Raji (cell line): ENCODE data around the gene TMEM121.

Experiments used
- POLR2A ChIP-seq: IDR thresholded peaks from 2 replicates; pipeline ENCODE4 v1.6.1; 2011; ENCODE audit warnings: low read depth, low read length, control low read depth; ENCODE audit not compliant: insufficient read depth

TMEM121 gene

DNA sequence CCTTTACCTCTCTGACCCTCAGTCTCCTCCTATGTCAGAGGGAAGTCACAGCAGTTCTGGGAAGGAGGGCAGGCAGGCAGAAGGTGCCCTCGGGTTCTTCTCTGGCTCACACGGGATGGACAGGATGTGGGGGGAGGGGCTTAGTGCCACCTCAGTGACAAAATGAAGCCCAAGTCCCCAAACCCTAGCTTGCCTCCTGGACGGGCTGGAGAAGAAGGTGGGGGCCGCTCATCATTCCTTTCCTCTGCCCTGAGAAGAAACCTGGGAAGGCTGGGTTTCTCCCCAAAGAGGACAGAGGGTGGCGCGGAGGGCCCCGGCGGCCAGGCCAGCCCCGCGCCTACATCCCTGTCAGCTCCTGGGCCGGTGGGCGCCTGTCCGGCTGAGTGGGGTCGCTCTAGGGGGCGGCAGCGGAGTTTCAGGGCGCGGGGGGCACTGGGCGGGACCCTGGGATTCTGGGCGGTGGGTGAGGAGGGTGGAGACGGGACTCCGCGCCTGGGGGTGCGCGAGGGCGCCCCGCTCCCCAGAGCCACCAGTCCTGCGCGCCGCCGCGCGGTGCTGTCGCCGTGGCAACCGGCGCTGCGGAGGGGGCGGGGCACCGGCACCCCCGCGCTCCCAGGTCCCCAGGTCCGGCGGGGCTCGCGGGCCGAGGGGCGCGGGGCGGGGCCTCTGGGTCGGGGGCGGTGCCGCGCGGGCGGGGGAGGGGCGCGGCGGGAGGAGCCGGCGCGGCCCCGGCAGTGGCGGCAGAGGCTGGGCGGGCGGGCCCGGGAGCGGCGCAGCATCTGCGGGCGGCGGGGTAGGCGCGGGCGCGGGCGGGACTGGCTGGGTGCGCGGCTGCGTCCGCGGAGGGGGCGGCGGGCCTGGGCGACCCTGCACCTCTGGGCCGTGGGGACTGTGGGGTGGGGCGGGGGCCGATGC is at the start of gene TMEM121:
TMEM121 (plus strand) TSS at position 723 of the 915 bp plus-strand sequence. CDS start 2,252 bp downstream, outside the sequence.
- TF ChIP-seq POLR2A: no peak

DNA sequence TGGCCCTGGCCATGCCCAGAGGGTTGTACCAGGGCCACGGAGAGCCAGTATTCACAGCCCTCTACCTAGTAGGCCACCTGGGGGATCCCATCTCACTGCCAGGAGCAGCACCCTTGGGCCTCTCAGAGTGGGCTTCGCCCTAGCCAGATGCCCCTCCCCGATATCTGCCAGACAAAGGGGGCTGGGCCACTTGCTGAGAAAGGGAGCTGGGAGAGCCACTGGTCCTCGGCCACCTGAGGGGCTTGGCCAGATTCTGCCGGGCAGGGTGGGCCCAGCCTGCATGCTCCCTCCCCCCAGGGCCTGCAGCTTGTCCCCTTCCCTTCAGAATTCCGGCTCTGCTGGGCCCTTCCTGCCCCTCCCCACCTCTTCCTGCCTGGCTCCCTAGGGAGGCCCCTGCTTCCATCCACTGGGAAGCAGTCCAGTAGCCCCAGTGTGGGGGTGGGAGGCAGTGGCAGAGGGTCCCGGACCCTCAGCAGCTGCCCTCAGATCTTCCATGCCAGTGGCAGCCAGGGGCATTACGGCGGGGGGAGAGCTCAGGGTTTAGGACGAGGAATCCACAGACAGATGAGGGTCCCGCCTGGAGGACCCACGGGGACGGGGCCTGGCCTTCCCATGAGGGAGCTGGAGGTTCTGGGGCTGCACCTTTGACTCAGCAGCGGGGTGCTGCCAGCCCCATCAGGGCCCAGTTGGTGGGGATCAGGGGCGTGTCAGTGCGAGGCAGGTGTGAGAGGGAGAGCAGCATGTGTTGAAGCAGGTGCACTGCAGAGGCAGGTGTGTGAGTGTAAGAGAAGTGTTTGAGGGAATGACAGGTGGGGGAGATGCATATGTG is 49.3 kb upstream of the TMEM121 start:
- no peak for TF ChIP-seq POLR2A

DNA sequence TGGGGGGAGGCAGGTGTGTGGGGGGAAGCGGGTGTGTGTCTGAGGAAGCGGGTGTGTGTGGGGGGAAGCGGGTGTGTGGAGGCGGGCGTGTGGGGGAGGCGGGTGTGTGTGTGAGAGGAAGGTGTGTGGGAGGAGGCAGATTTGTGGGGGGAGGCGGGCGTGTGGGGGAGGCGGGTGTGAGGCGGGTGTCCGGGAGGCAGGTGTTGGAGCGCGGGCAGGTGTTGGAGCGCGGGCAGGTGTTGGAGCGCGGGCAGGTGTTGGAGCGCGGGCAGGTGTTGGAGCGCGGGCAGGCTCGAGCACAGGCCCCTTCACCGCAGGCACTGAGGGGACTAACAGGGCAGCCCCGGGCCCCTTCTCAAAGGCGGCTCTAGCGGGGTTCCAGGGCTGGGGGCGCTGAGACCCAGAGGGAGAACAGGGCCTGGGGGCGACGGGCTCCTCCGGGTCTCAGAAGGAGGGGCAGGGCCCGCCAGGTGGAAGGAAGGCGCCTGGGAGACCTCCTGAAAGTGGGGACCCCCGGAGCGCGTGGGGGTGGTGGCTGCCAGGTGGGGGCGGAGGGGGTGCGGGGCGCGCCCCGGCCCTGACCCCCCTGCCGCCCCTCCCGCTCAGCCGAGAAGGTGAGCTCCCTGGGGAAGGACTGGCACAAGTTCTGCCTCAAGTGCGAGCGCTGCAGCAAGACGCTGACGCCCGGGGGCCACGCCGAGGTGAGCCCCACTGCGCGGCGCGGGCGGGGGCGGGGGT is 48.6 kb upstream of the TMEM121 start:
- TF ChIP-seq POLR2A: no peak

DNA sequence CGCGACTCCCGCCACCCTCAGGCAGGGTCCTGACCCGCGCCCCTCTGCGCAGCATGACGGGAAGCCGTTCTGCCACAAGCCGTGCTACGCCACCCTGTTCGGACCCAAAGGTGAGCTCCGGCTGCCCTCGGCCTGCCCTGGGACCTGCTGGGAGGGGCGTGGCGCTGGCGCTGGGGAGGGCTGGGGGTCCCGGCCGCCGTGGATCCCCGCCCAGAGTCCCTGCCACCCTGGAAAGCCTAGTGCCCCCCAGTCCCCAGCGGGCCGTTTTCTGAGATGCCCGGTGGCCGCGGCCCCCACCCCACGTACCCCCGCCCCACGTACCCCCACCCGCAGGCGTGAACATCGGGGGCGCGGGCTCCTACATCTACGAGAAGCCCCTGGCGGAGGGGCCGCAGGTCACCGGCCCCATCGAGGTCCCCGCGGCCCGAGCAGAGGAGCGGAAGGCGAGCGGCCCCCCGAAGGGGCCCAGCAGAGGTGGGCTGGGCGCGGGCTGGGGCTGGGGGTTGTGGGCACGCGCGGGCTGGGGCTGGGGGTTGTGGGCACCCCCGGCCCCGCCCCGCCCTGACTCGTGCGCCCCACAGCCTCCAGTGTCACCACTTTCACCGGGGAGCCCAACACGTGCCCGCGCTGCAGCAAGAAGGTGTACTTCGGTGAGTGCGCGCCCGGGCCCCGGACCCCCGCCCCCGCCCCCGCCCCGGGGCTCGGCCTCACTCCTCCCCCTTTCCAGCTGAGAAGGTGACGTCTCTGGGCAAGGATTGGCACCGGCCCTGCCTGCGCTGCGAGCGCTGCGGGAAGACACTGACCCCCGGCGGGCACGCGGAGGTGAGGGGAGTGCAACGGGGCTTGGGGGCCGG is 47.8 kb upstream of the TMEM121 start:
- no peak for TF ChIP-seq POLR2A

DNA sequence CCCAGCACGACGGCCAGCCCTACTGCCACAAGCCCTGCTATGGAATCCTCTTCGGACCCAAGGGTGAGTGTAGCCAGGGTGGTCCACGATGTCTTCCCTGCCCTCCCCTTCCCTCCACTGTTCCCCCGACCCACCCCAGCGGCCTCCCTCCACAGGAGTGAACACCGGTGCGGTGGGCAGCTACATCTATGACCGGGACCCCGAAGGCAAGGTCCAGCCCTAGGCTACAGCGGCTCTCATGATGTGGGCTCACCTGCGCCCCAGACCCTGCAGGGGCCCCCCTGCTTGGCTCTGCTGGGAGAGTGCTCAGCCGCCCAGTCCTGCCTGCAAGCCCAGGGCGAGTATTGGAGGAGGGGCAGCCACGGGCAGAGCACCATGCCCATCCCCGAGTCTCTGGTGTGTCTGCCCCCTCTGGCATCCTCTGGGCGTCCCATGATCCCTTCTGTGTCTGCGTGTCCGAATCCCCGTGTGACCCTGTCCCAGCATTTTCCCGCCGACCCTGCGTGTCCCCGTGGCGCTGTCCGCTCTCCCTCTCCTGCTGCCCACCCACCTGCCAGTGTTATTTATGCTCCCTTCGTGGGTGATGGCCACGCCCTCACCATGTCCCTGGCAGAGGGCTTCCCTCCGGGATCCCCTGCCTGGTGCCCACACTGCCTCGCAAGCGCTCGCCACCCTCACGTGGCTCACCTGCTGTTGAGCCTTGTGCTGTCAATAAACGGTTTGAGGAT is 46.8 kb upstream of the TMEM121 start:
- no peak for TF ChIP-seq POLR2A

DNA sequence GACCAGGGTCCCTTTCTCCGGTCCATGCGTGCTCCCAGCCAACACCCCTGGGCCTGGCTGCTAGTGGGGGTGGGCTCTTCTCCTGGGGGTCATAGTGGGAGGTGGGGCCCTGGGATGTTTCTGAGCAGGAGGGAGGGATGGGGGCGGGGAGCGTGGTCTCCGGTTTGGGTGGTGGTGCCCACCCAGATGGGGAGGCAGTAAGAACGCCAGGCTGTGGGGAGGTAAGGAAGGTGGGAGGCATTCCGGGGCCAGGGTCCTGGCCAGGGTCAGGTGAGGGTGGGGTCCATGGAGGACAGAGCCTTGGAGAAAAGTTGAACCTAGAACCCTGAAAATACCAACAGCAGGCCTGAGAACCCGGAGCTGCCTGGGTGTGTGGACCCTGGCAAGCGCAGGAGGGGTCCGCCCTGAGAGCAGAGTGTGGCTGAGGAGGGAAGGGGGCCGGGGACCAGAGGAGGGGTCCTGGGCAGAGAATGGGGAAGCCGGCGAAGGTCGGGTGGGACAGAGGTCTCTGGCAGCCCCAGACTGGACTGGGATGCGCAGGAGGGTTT is 46.1 kb upstream of the TMEM121 start:
- TF ChIP-seq POLR2A: no peak

DNA sequence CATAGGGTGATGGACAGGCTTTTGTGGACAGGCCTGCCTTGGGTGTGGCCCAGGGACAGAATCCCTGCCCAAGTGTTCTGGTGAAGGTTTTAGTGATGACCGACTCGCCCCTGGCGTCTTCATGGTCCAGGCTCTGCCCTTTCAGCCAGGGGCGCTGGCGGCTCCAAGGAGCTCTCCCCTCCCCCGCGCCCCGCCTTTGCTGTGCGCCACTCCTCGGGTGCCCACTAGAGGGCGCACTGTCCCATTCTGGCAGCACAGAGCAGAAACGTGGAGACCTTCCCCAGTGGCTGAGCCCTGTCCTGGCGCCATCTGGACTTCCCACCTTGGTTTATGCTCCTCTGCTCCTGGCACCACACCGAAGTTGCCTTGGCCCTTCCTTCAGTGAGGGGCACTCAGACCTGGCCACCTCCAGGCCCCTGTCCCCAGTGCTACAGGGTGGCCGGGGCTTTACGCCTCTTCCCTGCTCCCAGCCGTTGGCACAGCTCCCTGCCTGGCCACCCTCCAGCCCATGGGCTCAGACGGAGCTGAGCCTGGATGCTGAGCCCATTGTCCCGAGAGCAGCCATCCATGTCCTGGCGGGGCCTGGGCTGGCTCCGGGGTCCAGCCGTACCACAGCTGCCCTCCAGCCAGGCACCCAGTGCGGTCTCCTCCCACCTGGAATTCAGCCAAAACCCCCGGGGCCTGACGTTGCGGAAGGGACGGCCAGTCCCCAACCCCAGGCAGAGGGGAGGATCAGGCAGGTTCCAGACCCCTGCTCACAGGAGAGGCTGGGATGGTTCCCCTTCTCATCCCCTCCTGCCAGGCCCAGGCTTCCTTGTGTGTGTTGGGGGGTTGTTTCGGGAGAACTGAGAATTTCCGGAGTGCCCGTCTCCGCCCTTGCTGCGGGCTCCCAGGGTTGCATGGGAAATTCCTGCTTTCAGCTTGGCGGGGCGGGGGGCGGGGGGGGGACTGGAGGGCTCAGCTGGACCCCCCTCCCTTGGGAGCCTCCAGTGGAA is 45.3 kb upstream of the TMEM121 start:
- peak; percentile 59 for TF ChIP-seq POLR2A

DNA sequence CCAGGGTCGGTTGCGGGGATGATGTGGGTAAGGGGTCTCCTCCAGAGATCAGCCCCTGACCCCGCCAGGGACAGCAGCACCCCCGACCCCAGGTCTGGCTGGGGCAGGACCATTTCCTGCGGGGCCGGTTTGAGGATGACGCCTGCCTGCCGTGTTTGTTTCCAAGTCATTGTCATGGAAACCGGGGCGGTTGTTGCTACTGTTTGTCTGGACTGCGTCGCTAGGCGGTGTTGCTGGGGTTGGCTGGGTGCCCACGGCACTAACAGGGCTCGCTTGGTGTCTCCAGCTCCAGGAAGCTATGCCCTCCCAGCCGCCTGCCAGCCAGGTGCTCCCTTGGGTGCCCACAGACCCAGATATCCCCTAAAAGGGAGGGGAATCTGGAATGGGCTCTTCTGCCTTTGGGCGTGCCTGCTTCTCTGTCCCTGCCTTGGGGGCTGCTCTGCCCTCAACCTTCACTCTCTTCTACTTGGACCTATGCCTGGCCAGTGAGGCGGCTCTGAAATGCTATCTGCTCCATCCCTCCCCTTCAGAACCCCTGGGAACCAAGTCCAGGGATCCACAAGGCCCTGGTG is 44.4 kb upstream of the TMEM121 start:
- TF ChIP-seq POLR2A: no peak

DNA sequence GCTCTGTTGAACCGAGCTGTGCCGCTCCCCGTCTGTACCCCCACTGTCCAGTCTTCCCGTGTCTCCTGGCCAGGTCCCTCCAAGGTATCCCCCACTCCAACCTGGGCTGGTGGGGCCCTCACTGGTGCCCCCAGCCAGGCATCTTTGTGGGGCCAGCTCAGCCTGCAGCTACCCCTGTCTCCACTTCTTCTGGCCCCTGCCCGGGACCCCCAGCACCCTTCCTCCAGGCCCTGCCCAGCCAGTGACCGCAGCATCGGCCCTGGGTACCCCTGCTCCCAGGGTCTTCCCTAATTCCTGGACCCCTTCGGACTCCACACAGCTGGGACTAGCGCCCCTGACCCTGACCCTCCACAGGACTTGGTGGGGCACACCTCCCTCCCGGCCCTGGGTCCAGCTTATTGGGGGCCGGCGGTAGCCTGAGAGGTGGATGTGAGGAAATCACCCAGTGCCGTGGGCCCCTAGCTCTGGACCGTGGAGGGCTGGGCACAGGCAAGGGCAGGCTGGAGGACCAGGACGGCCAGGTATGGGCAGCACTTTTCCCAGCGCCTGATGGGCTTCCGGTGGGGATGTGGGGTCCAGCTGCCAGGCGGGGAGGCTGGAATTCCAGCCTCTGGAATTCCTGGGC is 43.8 kb upstream of the TMEM121 start:
- TF ChIP-seq POLR2A: no peak

DNA sequence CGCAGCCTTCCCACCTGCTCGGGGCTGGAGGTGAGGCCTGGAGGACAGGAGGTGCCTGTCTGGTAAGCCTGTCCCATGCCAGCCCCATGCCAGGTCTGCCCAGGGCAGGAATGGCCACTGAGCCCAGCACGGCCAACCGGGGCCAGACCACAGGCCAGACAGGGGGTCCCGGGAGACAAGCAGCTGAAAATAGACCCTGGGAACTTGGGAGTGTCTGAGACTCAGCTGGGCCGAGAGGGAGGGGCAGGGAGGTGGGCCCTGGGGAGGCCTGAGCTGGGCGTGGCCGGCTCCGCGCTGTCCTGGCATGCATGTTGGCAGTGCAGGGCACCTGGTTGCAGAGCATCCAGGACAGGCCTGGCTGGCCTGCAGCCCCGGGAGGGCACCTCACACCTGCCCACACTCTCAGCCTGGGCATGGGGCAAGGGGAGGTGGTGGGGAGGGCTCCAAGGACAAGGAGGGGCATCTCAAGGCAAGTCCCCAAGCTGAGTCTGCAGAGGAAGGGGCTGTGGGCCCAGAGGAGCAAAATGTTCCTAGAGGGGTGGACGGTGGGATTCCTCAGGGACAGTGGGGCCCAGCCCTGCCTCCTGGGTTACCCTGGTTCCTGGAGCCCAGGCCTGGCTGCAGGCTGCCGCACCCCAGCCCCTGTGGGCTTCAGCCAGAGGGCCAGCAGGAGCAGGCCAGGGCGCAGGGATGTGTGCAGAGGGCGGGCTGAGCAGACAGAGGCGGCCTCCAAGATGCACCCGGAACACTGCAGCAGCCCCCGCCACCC is 42.9 kb upstream of the TMEM121 start:
- no peak for TF ChIP-seq POLR2A

DNA sequence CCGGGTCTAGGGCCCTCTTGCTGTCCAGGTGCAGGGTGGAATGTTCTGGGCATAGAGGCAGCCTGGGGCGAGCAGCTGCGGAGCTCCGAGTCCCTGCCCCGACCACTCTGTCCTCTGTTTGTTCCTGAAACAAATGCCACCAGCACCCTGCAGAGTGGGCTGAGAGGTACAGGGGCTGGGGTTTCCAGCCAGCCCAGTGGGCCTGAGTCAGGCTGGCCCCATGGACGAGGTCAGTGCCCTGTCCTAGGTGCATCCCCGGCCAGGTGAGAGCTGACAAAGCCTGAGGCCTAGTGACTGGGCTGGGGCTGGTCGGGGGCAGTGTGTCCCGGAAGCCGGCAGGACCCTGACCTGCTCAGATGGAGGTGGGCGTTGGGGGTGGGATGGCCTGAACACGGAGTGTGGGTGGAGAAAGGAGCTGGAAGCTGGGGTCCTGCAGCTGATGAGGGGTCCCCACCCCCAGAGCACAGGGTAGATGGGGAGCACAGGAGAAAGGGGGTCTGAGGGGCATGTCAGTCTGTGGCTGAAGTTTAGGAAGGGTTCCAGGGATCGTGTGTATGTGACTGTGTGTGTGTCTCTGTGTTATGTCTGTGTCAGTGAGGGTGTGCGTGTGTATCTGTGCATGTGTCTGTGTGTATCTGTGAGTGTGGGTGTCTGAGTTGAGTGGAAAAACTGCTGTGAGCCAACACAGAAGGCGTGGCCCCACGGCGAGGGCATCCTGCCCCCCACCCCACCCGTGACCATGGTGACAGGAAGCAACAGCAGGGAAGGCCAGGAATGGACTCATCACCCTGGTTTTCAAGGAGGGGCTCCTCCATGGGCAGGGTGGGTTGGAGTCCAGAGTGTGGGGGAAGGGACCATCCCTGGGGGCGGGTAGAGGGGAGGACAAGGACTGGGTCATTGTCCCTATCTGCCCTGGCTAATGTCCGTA is 42.0 kb upstream of the TMEM121 start:
- no peak for TF ChIP-seq POLR2A
